Measurements from ENCODE around the gene DNAL4.

DNAL4 gene

GRCh38 chr22:38793721-38794466, at the start of gene DNAL4:
Gene DNAL4, minus strand, starts transcription at chr22:38794143. Its CDS starts 11,412 bp downstream, at chr22:38782731.
- peak; percentile 95 for DNase-seq (ENCODE audit: low spot score)

GRCh38 chr22:38843201-38843656, 49.3 kb upstream of the DNAL4 start:
- no peak for DNase-seq (ENCODE audit: low spot score)

GRCh38 chr22:38842512-38843200, 48.7 kb upstream of the DNAL4 start:
- no peak for DNase-seq (ENCODE audit: low spot score)

- no peak for DNase-seq (ENCODE audit: low spot score)
Observed at GRCh38 chr22:38841635-38842034, 47.7 kb upstream of the DNAL4 start.

GRCh38 chr22:38841211-38841610, 47.3 kb upstream of the DNAL4 start:
- no peak for DNase-seq (ENCODE audit: low spot score)

GRCh38 chr22:38840129-38840528, 46.2 kb upstream of the DNAL4 start:
- no peak for DNase-seq (ENCODE audit: low spot score)

GRCh38 chr22:38839686-38840085, 45.7 kb upstream of the DNAL4 start:
- DNase-seq (ENCODE audit: low spot score): no peak

GRCh38 chr22:38837414-38837928, 43.5 kb upstream of the DNAL4 start:
- DNase-seq (ENCODE audit: low spot score): no peak

- DNase-seq (ENCODE audit: low spot score): peak; percentile 23
Observed at GRCh38 chr22:38835888-38836301, 42.0 kb upstream of the DNAL4 start.

GRCh38 chr22:38834991-38835390, 41.0 kb upstream of the DNAL4 start:
- no peak for DNase-seq (ENCODE audit: low spot score)

GRCh38 chr22:38834215-38834953, 40.4 kb upstream of the DNAL4 start:
- DNase-seq (ENCODE audit: low spot score): no peak

- DNase-seq (ENCODE audit: low spot score): no peak
Observed at GRCh38 chr22:38833061-38833460, 39.1 kb upstream of the DNAL4 start.

- no peak for DNase-seq (ENCODE audit: low spot score)
Observed at GRCh38 chr22:38832005-38832978, 38.3 kb upstream of the DNAL4 start.

- peak; percentile 74 for DNase-seq (ENCODE audit: low spot score)
Observed at GRCh38 chr22:38831166-38831945, 37.4 kb upstream of the DNAL4 start.

- DNase-seq (ENCODE audit: low spot score): no peak
Observed at GRCh38 chr22:38830845-38831108, 36.8 kb upstream of the DNAL4 start.

GRCh38 chr22:38830026-38830844, 36.3 kb upstream of the DNAL4 start:
- DNase-seq (ENCODE audit: low spot score): no peak

- no peak for DNase-seq (ENCODE audit: low spot score)
Observed at GRCh38 chr22:38829485-38829884, 35.5 kb upstream of the DNAL4 start.

GRCh38 chr22:38828616-38829205, 34.8 kb upstream of the DNAL4 start:
- no peak for DNase-seq (ENCODE audit: low spot score)

- DNase-seq (ENCODE audit: low spot score): no peak
Observed at GRCh38 chr22:38828191-38828590, 34.2 kb upstream of the DNAL4 start.

- no peak for DNase-seq (ENCODE audit: low spot score)
Observed at GRCh38 chr22:38827510-38827909, 33.6 kb upstream of the DNAL4 start.
